WTC11 (cell line): ENCODE results near the gene POU3F1. TPM values are rescaled to one million over a fixed set of nuclear protein-coding genes. Genes with fewer than 3 reads are reported as not detected.

Experiments used
- ARID4B ChIP-seq: sonication (generic); formaldehyde crosslinking; IDR thresholded peaks from 2 replicates; pipeline ENCODE4 v1.8.0; 2023; ENCODE audit warnings: missing genetic modification reagents, mild to moderate bottlenecking, borderline replicate concordance
- ATF3 ChIP-seq: sonication (generic); formaldehyde crosslinking; conservative IDR thresholded peaks from 2 replicates; pipeline ENCODE4 v1.8.1; 2022; ENCODE audit warnings: mild to moderate bottlenecking, missing genetic modification reagents
- CREM ChIP-seq: sonication (generic); formaldehyde crosslinking; IDR thresholded peaks from 2 replicates; pipeline ENCODE4 v1.8.1; 2022; ENCODE audit warnings: mild to moderate bottlenecking, missing genetic modification reagents, moderate library complexity
- ETV6 ChIP-seq: sonication (generic); formaldehyde crosslinking; IDR thresholded peaks from 2 replicates; pipeline ENCODE4 v1.8.1; 2022; ENCODE audit warnings: mild to moderate bottlenecking, missing genetic modification reagents
- GABPB1 ChIP-seq: sonication (generic); formaldehyde crosslinking; IDR thresholded peaks from 2 replicates; pipeline ENCODE4 v1.8.1; 2023; ENCODE audit warnings: mild to moderate bottlenecking, missing genetic modification reagents
- IRF2 ChIP-seq: sonication (generic); formaldehyde crosslinking; IDR thresholded peaks from 2 replicates; pipeline ENCODE4 v1.8.0; 2022; ENCODE audit warnings: low read depth, missing genetic modification reagents, borderline replicate concordance
- MLX ChIP-seq: sonication (generic); formaldehyde crosslinking; IDR thresholded peaks from 2 replicates; pipeline ENCODE4 v1.8.1; 2023; ENCODE audit warnings: mild to moderate bottlenecking, missing genetic modification reagents, moderate library complexity
- NFE2L1 ChIP-seq: sonication (generic); formaldehyde crosslinking; IDR thresholded peaks from 2 replicates; pipeline ENCODE4 v1.8.1; 2023; ENCODE audit warnings: missing genetic modification reagents
- NFYB ChIP-seq: sonication (generic); formaldehyde crosslinking; conservative IDR thresholded peaks from 2 replicates; pipeline ENCODE4 v1.8.0; 2022; ENCODE audit warnings: low read depth, missing genetic modification reagents
- NR1H2 ChIP-seq: sonication (generic); formaldehyde crosslinking; IDR thresholded peaks from 2 replicates; pipeline ENCODE4 v1.9.0; 2021; ENCODE audit warnings: mild to moderate bottlenecking, moderate library complexity, missing genetic modification reagents
- RELA ChIP-seq: sonication (generic); formaldehyde crosslinking; IDR thresholded peaks from 2 replicates; pipeline ENCODE4 v1.8.1; 2022; ENCODE audit warnings: missing genetic modification reagents, mild to moderate bottlenecking, borderline replicate concordance
- USF2 ChIP-seq: sonication (generic); formaldehyde crosslinking; IDR thresholded peaks from 2 replicates; pipeline ENCODE4 v1.8.1; 2023; ENCODE audit warnings: mild to moderate bottlenecking, missing genetic modification reagents, moderate library complexity
- ZBTB43 ChIP-seq: sonication (generic); formaldehyde crosslinking; IDR thresholded peaks from 2 replicates; pipeline ENCODE4 v1.8.1; 2023; ENCODE audit warnings: mild to moderate bottlenecking, missing genetic modification reagents
- ZNF416 ChIP-seq: fragments of 250-450 bp; sonication (Bioruptor Pico); IDR thresholded peaks from 2 replicates; pipeline ENCODE4 v1.9.0; 2021; ENCODE audit warnings: mild to moderate bottlenecking, inconsistent platforms
- ZSCAN18 ChIP-seq: fragments of 250-450 bp; sonication (Bioruptor Pico); IDR thresholded peaks from 2 replicates; pipeline ENCODE4 v2.1.2; 2022; ENCODE audit warnings: mild to moderate bottlenecking, moderate library complexity
- total RNA-seq: library from RNA; stranded (reverse); gene quantifications from 3 replicates; pipeline ENCODE4 v1.2.3, GENCODE V29; 2021
- TF ChIP-seq, protein P1 (sequence below): sonication (generic); formaldehyde crosslinking; IDR thresholded peaks from 2 replicates; pipeline ENCODE4 v1.8.0; 2022; ENCODE audit warnings: mild to moderate bottlenecking, missing genetic modification reagents
- TF ChIP-seq, protein P2 (sequence below): fragments of 200-600 bp; IDR thresholded peaks from 2 replicates; pipeline ENCODE4 v1.8.0; 2022; ENCODE audit warnings: antibody characterized with exemption
- TF ChIP-seq, protein P3 (sequence below): sonication (generic); formaldehyde crosslinking; IDR thresholded peaks from 2 replicates; pipeline ENCODE4 v1.8.1; 2023; ENCODE audit warnings: mild to moderate bottlenecking, missing genetic modification reagents, borderline replicate concordance

The POU3F1 gene
- total RNA-seq, 1 experiment from 2014 or later, result 18.9 TPM

GRCh38 chr1:38046884-38047602 is 450 bp upstream of the POU3F1 start (continued):
- peak; percentile 27; the same call in 1 of the 2 replicates for TF ChIP-seq ARID4B (CRISPR knock-in tag)
- TF ChIP-seq CREM (CRISPR knock-in tag), result no peak
- TF ChIP-seq ZNF416 (CRISPR knock-in tag), result no peak; the same call in 1 of the 2 replicates
- peak; percentile 51; the same call in 1 of the 2 replicates for TF ChIP-seq ZBTB43 (CRISPR knock-in tag)
- TF ChIP-seq NFYB, result peak; percentile 90
- no peak for TF ChIP-seq MLX (CRISPR knock-in tag)
- TF ChIP-seq, protein P1, sequence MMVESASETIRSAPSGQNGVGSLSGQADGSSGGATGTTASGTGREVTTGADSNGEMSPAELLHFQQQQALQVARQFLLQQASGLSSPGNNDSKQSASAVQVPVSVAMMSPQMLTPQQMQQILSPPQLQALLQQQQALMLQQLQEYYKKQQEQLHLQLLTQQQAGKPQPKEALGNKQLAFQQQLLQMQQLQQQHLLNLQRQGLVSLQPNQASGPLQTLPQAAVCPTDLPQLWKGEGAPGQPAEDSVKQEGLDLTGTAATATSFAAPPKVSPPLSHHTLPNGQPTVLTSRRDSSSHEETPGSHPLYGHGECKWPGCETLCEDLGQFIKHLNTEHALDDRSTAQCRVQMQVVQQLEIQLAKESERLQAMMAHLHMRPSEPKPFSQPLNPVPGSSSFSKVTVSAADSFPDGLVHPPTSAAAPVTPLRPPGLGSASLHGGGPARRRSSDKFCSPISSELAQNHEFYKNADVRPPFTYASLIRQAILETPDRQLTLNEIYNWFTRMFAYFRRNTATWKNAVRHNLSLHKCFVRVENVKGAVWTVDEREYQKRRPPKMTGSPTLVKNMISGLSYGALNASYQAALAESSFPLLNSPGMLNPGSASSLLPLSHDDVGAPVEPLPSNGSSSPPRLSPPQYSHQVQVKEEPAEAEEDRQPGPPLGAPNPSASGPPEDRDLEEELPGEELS (CRISPR knock-in tag), result no peak; the same call in 1 of the 2 replicates
- TF ChIP-seq USF2, result peak; percentile 52
- TF ChIP-seq ETV6, result 0 out of 2 replicates have a peak, but pooled peaks have one; percentile 13
- no peak for TF ChIP-seq ZSCAN18 (CRISPR knock-in tag)
- TF ChIP-seq NFE2L1 (CRISPR knock-in tag), result no peak
- no peak for TF ChIP-seq IRF2
- TF ChIP-seq ATF3, result no peak
- peak; percentile 59; the same call in 1 of the 2 replicates for TF ChIP-seq RELA (CRISPR knock-in tag)
- no peak for TF ChIP-seq GABPB1 (CRISPR knock-in tag)
- no peak for TF ChIP-seq NR1H2 (CRISPR knock-in tag)
- TF ChIP-seq, protein P2, sequence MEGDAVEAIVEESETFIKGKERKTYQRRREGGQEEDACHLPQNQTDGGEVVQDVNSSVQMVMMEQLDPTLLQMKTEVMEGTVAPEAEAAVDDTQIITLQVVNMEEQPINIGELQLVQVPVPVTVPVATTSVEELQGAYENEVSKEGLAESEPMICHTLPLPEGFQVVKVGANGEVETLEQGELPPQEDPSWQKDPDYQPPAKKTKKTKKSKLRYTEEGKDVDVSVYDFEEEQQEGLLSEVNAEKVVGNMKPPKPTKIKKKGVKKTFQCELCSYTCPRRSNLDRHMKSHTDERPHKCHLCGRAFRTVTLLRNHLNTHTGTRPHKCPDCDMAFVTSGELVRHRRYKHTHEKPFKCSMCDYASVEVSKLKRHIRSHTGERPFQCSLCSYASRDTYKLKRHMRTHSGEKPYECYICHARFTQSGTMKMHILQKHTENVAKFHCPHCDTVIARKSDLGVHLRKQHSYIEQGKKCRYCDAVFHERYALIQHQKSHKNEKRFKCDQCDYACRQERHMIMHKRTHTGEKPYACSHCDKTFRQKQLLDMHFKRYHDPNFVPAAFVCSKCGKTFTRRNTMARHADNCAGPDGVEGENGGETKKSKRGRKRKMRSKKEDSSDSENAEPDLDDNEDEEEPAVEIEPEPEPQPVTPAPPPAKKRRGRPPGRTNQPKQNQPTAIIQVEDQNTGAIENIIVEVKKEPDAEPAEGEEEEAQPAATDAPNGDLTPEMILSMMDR, result no peak
- TF ChIP-seq, protein P3, sequence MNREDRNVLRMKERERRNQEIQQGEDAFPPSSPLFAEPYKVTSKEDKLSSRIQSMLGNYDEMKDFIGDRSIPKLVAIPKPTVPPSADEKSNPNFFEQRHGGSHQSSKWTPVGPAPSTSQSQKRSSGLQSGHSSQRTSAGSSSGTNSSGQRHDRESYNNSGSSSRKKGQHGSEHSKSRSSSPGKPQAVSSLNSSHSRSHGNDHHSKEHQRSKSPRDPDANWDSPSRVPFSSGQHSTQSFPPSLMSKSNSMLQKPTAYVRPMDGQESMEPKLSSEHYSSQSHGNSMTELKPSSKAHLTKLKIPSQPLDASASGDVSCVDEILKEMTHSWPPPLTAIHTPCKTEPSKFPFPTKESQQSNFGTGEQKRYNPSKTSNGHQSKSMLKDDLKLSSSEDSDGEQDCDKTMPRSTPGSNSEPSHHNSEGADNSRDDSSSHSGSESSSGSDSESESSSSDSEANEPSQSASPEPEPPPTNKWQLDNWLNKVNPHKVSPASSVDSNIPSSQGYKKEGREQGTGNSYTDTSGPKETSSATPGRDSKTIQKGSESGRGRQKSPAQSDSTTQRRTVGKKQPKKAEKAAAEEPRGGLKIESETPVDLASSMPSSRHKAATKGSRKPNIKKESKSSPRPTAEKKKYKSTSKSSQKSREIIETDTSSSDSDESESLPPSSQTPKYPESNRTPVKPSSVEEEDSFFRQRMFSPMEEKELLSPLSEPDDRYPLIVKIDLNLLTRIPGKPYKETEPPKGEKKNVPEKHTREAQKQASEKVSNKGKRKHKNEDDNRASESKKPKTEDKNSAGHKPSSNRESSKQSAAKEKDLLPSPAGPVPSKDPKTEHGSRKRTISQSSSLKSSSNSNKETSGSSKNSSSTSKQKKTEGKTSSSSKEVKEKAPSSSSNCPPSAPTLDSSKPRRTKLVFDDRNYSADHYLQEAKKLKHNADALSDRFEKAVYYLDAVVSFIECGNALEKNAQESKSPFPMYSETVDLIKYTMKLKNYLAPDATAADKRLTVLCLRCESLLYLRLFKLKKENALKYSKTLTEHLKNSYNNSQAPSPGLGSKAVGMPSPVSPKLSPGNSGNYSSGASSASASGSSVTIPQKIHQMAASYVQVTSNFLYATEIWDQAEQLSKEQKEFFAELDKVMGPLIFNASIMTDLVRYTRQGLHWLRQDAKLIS, result no peak
